ENCODE data around the gene PACSIN1.

The PACSIN1 gene

DNA sequence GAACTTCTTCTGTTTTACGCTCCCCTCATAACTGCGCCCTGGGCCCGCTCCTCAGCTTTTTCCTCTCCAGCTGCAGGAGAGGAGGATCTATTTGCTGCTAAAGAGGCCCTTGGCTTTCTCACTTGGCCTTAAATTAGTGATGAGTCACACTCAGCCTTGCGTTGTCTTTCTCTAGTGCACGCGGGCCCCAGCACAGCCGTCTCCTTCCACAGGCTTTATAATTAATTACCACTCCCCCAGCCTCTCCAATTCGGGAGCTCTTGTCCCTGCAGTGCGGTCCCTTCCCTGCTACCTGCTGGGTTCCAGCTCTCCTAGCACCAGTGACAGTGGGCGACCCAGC, 25.2 kb downstream of the PACSIN1 start:
- Histone ChIP-seq H3K4me1 (ENCODE audit: low read length) (no peaks in the 10 kb centered on the region), H3K9me3 (replicated peaks; ENCODE audit: insufficient read depth, low read length) (no peaks in the 10 kb centered on the region), H3K36me3 (replicated peaks; ENCODE audit: insufficient read depth, low read length) (no peaks in the 10 kb centered on the region), H3K27ac (ENCODE audit: low read length) (no peak overlapping the region), H3K79me2 (ENCODE audit: low read length) (peaks cover 5% of the 10 kb centered on the region; the same call in 1 of the 2 replicates), H4K20me1 (ENCODE audit: insufficient read depth, low read length) (no peaks in the 10 kb centered on the region), H3K9me2 (replicated peaks; ENCODE audit: insufficient read depth, low read length) (no peaks in the 10 kb centered on the region), H3K4me2 (ENCODE audit: low read depth, low read length) (no peak overlapping the region), H3K4me3 (ENCODE audit: low read length) (no peak overlapping the region), H3K9ac (ENCODE audit: low read length) (no peak overlapping the region), H3K27me3 (replicated peaks; ENCODE audit: insufficient read depth, low read length) (no peaks in the 10 kb centered on the region), H3F3A (ENCODE audit: insufficient read depth, low read length) (no peaks in the 10 kb centered on the region), H2AFZ (ENCODE audit: low read length) (no peak overlapping the region)
- TF ChIP-seq EZH2 (optimal IDR thresholded peaks at IDR 0.05; ENCODE audit: low read depth, low read length) (no peak), EZH2phosphoT487 (IDR thresholded peaks at IDR 0.05; ENCODE audit: low read length) (no peak)
- TF ChIP-seq, protein P1, sequence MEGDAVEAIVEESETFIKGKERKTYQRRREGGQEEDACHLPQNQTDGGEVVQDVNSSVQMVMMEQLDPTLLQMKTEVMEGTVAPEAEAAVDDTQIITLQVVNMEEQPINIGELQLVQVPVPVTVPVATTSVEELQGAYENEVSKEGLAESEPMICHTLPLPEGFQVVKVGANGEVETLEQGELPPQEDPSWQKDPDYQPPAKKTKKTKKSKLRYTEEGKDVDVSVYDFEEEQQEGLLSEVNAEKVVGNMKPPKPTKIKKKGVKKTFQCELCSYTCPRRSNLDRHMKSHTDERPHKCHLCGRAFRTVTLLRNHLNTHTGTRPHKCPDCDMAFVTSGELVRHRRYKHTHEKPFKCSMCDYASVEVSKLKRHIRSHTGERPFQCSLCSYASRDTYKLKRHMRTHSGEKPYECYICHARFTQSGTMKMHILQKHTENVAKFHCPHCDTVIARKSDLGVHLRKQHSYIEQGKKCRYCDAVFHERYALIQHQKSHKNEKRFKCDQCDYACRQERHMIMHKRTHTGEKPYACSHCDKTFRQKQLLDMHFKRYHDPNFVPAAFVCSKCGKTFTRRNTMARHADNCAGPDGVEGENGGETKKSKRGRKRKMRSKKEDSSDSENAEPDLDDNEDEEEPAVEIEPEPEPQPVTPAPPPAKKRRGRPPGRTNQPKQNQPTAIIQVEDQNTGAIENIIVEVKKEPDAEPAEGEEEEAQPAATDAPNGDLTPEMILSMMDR (IDR thresholded peaks at IDR 0.05; ENCODE audit: low read length), result no peak
- no peak for DNase-seq

DNA sequence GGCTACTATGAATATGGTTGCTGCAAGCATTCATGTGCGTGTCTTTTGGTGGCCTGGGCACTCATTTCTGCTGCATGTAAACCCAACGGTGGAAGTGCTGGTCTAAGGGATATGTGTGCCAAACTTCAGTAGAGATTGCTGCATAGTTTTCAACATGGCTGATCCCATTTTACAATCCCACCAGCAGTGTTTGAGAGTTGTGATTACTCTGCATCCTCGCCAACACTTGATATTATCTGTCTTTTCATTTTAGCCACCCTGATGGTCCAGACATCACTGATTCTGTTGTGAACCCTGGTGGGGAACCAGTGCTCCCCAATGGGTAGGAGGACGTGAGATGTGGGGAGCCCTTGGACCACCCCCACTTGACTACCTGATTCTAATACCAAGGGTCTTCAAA, 27.5 kb downstream of the PACSIN1 start:
- no peak for DNase-seq
- no peak for TF ChIP-seq EZH2phosphoT487 (IDR thresholded peaks at IDR 0.05; ENCODE audit: low read length)
- no peak for TF ChIP-seq EZH2 (optimal IDR thresholded peaks at IDR 0.05; ENCODE audit: low read depth, low read length)
- TF ChIP-seq, protein P1 (IDR thresholded peaks at IDR 0.05; ENCODE audit: low read length), result no peak
- H3K4me3 ChIP-seq (ENCODE audit: low read length), result no peak overlapping the region
- H3K4me2 ChIP-seq (ENCODE audit: low read depth, low read length), result no peak overlapping the region
- H3F3A ChIP-seq (ENCODE audit: insufficient read depth, low read length), result no peaks in the 10 kb centered on the region
- H3K9me3 ChIP-seq (replicated peaks; ENCODE audit: insufficient read depth, low read length), result no peaks in the 10 kb centered on the region
- no peak overlapping the region for H3K27ac ChIP-seq (ENCODE audit: low read length)
- H3K9me2 ChIP-seq (replicated peaks; ENCODE audit: insufficient read depth, low read length), result no peaks in the 10 kb centered on the region
- no peaks in the 10 kb centered on the region for H4K20me1 ChIP-seq (ENCODE audit: insufficient read depth, low read length)
- H2AFZ ChIP-seq (ENCODE audit: low read length), result no peak overlapping the region
- H3K9ac ChIP-seq (ENCODE audit: low read length), result no peak overlapping the region
- H3K27me3 ChIP-seq (replicated peaks; ENCODE audit: insufficient read depth, low read length), result no peaks in the 10 kb centered on the region
- H3K79me2 ChIP-seq (ENCODE audit: low read length), result no peaks in the 10 kb centered on the region
- no peaks in the 10 kb centered on the region for H3K4me1 ChIP-seq (ENCODE audit: low read length)
- H3K36me3 ChIP-seq (replicated peaks; ENCODE audit: insufficient read depth, low read length), result no peaks in the 10 kb centered on the region

DNA sequence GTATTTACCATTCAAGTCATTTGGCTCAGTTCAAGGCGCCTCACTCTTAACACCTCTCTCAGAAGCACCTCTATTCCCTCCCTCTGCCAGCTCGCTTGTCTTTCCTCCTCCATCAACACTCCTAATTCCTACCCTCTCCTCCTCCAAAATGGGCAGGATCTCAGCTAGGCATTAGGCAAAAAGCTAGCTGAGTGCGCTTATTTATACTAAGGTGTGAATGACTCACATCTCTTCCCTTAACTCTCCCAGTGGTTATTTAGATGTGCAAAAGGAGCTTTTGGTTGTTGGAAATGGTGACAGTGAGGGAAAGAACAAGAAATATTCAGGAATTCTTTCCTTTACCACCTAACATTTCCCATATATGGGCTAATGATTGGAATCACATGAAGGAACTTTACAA, 29.1 kb downstream of the PACSIN1 start:
- Histone ChIP-seq H3F3A (ENCODE audit: insufficient read depth, low read length) (no peaks in the 10 kb centered on the region), H3K4me1 (ENCODE audit: low read length) (no peaks in the 10 kb centered on the region), H3K4me2 (ENCODE audit: low read depth, low read length) (no peak overlapping the region), H3K4me3 (ENCODE audit: low read length) (no peak overlapping the region), H4K20me1 (ENCODE audit: insufficient read depth, low read length) (no peaks in the 10 kb centered on the region), H3K27me3 (replicated peaks; ENCODE audit: insufficient read depth, low read length) (no peaks in the 10 kb centered on the region), H3K9ac (ENCODE audit: low read length) (no peak overlapping the region), H3K27ac (ENCODE audit: low read length) (no peak overlapping the region), H3K36me3 (replicated peaks; ENCODE audit: insufficient read depth, low read length) (no peaks in the 10 kb centered on the region), H2AFZ (ENCODE audit: low read length) (no peak overlapping the region), H3K9me2 (replicated peaks; ENCODE audit: insufficient read depth, low read length) (no peaks in the 10 kb centered on the region), H3K9me3 (replicated peaks; ENCODE audit: insufficient read depth, low read length) (no peaks in the 10 kb centered on the region), H3K79me2 (ENCODE audit: low read length) (no peaks in the 10 kb centered on the region)
- no peak for DNase-seq
- TF ChIP-seq, protein P1 (IDR thresholded peaks at IDR 0.05; ENCODE audit: low read length), result no peak
- TF ChIP-seq EZH2phosphoT487 (IDR thresholded peaks at IDR 0.05; ENCODE audit: low read length) (no peak), EZH2 (optimal IDR thresholded peaks at IDR 0.05; ENCODE audit: low read depth, low read length) (no peak)
